ENCODE data around the gene OXT. TPM values are rescaled to one million over a fixed set of nuclear protein-coding genes. Genes with fewer than 3 reads are reported as not detected.
"Not testable (repeated sequence)": the region's sequence is repeated elsewhere in the genome, so short reads cannot be mapped to it uniquely, and the experiment has no call there.

The OXT gene
- total RNA-seq, 1 donor from 2014 or later: not detected

DNA sequence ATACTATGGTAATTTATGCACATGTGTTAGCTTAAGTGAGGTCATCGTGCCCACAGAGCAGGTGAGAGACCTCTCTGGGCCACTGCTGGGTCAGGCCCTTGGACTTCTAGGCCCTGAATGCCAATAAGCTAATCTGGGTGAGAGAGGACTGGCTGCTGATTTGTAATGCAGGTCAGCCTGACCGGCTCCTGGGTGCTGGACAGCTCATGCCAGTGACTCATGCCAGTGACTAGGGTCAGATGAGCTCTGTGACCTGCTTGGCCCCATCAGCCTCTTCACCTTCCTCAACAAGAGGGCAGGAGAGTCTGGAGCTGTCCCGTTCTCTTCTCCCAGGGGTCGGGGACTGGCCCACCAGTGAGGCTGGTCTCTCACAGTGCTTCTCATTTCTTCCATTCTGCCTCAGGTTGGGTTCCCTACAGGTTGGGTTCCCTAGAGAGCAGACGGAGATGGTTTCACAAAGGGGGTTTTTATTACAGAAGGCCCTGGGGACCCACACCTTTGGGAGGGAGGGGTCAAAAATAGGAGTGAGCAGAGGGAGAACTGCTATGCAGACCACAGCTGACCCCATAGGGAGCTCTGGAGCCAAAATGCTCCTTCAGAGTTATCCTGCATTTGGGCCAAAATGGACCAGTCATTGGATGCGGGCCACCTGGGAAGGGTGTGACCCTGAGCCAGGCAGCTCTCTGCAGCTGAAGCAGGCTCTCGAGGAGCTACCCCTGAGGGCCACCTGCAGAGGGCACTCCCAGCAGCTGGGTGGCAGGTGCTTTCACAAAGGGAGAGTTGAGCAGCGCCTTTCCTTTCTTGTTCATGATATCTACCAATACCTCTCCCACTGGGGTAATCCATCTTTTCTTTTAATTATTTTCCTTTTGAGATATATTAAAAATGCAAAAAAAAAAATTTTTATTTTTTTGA is 2.2 kb upstream of the OXT start:
- peak; percentile 73 for DNase-seq
- intact Hi-C loops (cut with micrococcal nuclease): no loop called here
- H3K9me3 Mint-ChIP-seq: no peaks in the 10 kb centered on the region
- no peak overlapping the region for H3K27ac Mint-ChIP-seq
- H3K4me1 Mint-ChIP-seq: peaks cover 18% of the 10 kb centered on the region
- H3K36me3 Mint-ChIP-seq (ENCODE audit: low read depth): peaks cover 9% of the 10 kb centered on the region
- peaks cover 1% of the 10 kb centered on the region for H3K27me3 Mint-ChIP-seq
- H3K4me3 Mint-ChIP-seq: no peak overlapping the region

DNA sequence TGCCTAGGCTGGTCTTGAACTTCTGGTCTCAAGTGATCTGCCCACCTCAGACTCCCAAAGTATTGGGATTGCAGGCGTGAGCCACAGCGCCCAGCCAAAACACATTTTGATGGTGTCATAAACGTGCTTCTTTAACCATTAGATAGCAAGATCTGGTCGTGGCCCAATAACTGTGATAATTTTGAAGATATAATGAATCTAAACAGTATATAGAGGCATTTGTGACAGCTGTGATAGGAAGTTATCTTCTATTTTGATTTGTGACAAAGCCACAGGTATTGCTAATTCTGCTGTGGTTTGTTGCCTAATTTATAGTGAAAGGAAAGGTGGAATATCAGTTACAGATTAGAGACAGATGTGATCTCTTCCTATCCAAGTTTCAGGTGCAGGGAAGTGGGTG is 695 bp upstream of the OXT start:
- H3K36me3 Mint-ChIP-seq (ENCODE audit: low read depth): peaks cover 4% of the 10 kb centered on the region
- H3K4me3 Mint-ChIP-seq: peak overlapping the region; percentile 73
- DNase-seq: no peak
- no peaks in the 10 kb centered on the region for H3K9me3 Mint-ChIP-seq
- H3K27ac Mint-ChIP-seq: peak overlapping the region; percentile 21
- H3K4me1 Mint-ChIP-seq: peaks cover 22% of the 10 kb centered on the region
- intact Hi-C loops (cut with micrococcal nuclease): no loop called here
- H3K27me3 Mint-ChIP-seq: peaks cover 4% of the 10 kb centered on the region

GRCh38 chr20:3071266-3071609 is 182 bp upstream of the OXT start:
- no peak for DNase-seq
- intact Hi-C loops (cut with micrococcal nuclease): no loop called here
- Mint-ChIP-seq H3K4me3 (peak overlapping the region; percentile 73), H3K4me1 (peaks cover 22% of the 10 kb centered on the region), H3K36me3 (ENCODE audit: low read depth) (peaks cover 4% of the 10 kb centered on the region), H3K27ac (no peak overlapping the region), H3K9me3 (no peaks in the 10 kb centered on the region), H3K27me3 (peaks cover 4% of the 10 kb centered on the region)

DNA sequence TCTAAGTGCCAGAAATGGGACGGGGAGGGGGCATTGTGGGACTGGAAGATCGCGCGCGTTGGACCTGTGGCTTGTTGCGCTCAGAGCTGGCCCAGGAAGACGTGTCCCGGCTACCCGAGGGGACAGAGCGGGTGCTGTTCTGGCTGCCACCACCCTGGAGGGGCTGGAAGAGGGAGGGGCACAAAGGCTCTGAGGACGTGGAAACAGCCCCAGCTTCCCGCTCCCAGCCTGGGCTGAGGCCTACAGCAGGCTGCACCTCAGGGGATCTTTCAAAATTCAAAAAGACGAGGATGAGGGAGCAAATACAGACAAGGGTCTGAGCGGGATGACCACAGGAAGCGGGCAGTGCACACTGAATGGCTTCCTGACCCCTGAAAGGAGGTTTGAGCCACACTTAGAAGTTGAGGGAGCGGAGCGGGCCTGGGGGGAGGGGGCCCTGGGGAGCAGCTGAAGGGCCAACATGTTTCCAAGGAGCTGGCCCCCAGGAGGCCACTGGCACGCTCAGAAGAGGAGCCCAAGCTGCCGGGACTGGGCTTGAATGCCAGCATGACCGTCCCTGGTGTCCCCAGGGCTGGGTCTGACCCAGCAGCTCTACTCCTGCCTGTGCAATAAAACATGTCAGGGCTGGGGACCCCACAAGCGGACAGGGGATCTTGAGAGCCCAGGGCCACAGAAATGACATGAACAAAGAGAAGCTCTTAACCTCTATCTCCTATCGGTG is 1.3 kb downstream of the OXT start:
- Mint-ChIP-seq H3K4me3 (peak overlapping the region; percentile 73), H3K27ac (peak overlapping the region; percentile 68), H3K4me1 (peaks cover 29% of the 10 kb centered on the region), H3K27me3 (peaks cover 4% of the 10 kb centered on the region), H3K36me3 (ENCODE audit: low read depth) (peaks cover 4% of the 10 kb centered on the region), H3K9me3 (peaks cover 1% of the 10 kb centered on the region)
- no peak for DNase-seq
- intact Hi-C loops (cut with micrococcal nuclease): no loop called here

GRCh38 chr20:3073251-3073643 is 1.8 kb downstream of the OXT start:
- DNase-seq; H3K27ac Mint-ChIP-seq; H3K4me3 Mint-ChIP-seq; H3K27me3 Mint-ChIP-seq; H3K36me3 Mint-ChIP-seq (ENCODE audit: low read depth); intact Hi-C loops (cut with micrococcal nuclease); H3K9me3 Mint-ChIP-seq: not testable (repeated sequence)
- H3K4me1 Mint-ChIP-seq: peaks cover 33% of the 10 kb centered on the region

GRCh38 chr20:3074812-3075211 is 3.4 kb downstream of the OXT start:
- H3K36me3 Mint-ChIP-seq (ENCODE audit: low read depth): peaks cover 2% of the 10 kb centered on the region
- H3K4me3 Mint-ChIP-seq: no peak overlapping the region
- intact Hi-C loops (cut with micrococcal nuclease): no loop called here
- peaks cover 33% of the 10 kb centered on the region for H3K4me1 Mint-ChIP-seq
- DNase-seq: no peak
- peaks cover 15% of the 10 kb centered on the region for H3K27me3 Mint-ChIP-seq
- no peak overlapping the region for H3K27ac Mint-ChIP-seq
- H3K9me3 Mint-ChIP-seq: peaks cover 6% of the 10 kb centered on the region

GRCh38 chr20:3075315-3075714 is 3.9 kb downstream of the OXT start:
- H3K27ac Mint-ChIP-seq; H3K9me3 Mint-ChIP-seq; H3K4me3 Mint-ChIP-seq; H3K36me3 Mint-ChIP-seq (ENCODE audit: low read depth); DNase-seq; intact Hi-C loops (cut with micrococcal nuclease): not testable (repeated sequence)
- H3K4me1 Mint-ChIP-seq: peaks cover 33% of the 10 kb centered on the region
- peaks cover 19% of the 10 kb centered on the region for H3K27me3 Mint-ChIP-seq

- H3K27ac Mint-ChIP-seq: peak overlapping the region; percentile 21
- intact Hi-C loops (cut with micrococcal nuclease): no loop called here
- H3K4me3 Mint-ChIP-seq: peak overlapping the region; percentile 32
- peak; percentile 75 for DNase-seq
- H3K9me3 Mint-ChIP-seq: peaks cover 6% of the 10 kb centered on the region
- H3K27me3 Mint-ChIP-seq: peaks cover 39% of the 10 kb centered on the region
- H3K36me3 Mint-ChIP-seq (ENCODE audit: low read depth): peaks cover 2% of the 10 kb centered on the region
- peaks cover 24% of the 10 kb centered on the region for H3K4me1 Mint-ChIP-seq
Observed at GRCh38 chr20:3077618-3078134, 6.3 kb downstream of the OXT start.

GRCh38 chr20:3080939-3081388 is 9.5 kb downstream of the OXT start:
- no peak for DNase-seq
- Mint-ChIP-seq H3K4me3 (no peak overlapping the region), H3K9me3 (peaks cover 6% of the 10 kb centered on the region), H3K27ac (no peak overlapping the region), H3K4me1 (peaks cover 18% of the 10 kb centered on the region), H3K27me3 (peaks cover 56% of the 10 kb centered on the region), H3K36me3 (ENCODE audit: low read depth) (peaks cover 2% of the 10 kb centered on the region)
- intact Hi-C loops (cut with micrococcal nuclease): loop anchor here (5.0 kb wide), 1 partner anchor 36 kb away; no protein-coding TSS in a partner anchor

DNA sequence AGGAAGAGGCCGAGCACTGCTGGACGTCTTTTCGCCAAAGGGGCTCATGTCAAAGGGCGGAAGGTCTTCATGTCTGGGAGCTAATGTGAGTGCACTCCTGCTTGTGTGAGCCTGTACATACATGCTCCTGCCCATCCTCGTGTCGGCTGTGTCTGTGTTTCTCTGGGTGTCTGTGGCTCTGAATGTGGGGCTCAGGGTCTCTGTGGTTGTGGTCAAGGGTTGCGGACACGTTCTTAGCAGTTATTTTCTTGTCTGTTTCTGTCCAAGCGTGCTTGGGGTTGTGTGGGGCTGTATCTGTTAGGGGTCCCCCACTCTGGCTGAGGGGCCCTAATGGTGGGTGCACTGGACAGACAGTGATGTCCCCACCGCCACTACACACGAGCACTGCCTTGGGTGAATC is 10.2 kb downstream of the OXT start:
- intact Hi-C loops (cut with micrococcal nuclease): loop anchor here (5.0 kb wide), 1 partner anchor 36 kb away; no protein-coding TSS in a partner anchor
- no peak for DNase-seq
- Mint-ChIP-seq H3K27ac (no peak overlapping the region), H3K4me3 (peak overlapping the region; percentile 76), H3K9me3 (peaks cover 6% of the 10 kb centered on the region), H3K36me3 (ENCODE audit: low read depth) (peaks cover 2% of the 10 kb centered on the region), H3K27me3 (peaks cover 56% of the 10 kb centered on the region), H3K4me1 (peaks cover 18% of the 10 kb centered on the region)

DNA sequence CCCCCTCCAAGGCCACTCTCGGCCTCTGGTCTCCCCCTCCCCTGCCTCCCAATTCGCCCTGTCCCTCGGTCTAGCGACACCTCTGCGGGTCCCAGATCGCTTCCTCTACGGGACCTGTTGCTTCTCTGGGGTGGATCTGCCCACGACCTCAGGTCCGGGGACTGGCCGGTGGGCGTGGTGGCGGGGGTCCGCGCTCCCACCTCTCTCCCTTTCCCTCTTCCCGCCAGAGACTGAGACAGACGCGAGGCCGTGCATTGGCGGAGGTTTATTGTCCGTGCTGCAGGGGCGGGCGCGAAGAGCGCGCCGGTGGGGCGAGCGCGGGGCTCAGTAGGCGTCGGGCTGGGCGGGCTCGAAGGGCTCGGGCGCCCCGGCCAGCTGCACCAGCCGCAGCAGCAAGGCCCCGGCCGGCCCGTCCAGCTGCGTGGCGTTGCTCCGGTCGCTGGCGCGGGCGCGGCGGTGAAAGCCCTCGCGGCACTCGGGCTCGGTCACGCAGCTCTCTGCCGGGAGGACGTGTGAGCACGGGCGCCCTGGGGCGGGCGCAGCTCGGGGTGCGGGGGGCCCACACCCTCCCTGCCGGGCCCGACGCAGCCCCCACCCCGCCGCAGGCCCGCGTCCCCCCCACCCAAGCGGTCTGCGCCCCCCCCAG is 11.0 kb downstream of the OXT start:
- Mint-ChIP-seq H3K27ac (no peak overlapping the region), H3K4me1 (peaks cover 12% of the 10 kb centered on the region), H3K4me3 (peak overlapping the region; percentile 76), H3K9me3 (peaks cover 6% of the 10 kb centered on the region), H3K27me3 (peaks cover 58% of the 10 kb centered on the region), H3K36me3 (ENCODE audit: low read depth) (peaks cover 2% of the 10 kb centered on the region)
- peak; percentile 65 for DNase-seq
- intact Hi-C loops (cut with micrococcal nuclease): loop anchor here (5.0 kb wide), 1 partner anchor 35 kb away; no protein-coding TSS in a partner anchor

- intact Hi-C loops (cut with micrococcal nuclease): loop anchor here (5.0 kb wide), 1 partner anchor 34 kb away; no protein-coding TSS in a partner anchor
- no peak for DNase-seq
- H3K9me3 Mint-ChIP-seq: no peaks in the 10 kb centered on the region
- peaks cover 56% of the 10 kb centered on the region for H3K27me3 Mint-ChIP-seq
- H3K4me1 Mint-ChIP-seq: peaks cover 6% of the 10 kb centered on the region
- peak overlapping the region; percentile 59 for H3K4me3 Mint-ChIP-seq
- H3K27ac Mint-ChIP-seq: no peak overlapping the region
- H3K36me3 Mint-ChIP-seq (ENCODE audit: low read depth): no peaks in the 10 kb centered on the region
Observed at GRCh38 chr20:3082955-3083952, 11.8 kb downstream of the OXT start.
